K562 (cell line): ENCODE measurements around the gene FTO. TPM values are rescaled to one million over a fixed set of nuclear protein-coding genes. Genes with fewer than 3 reads are reported as not detected.

Experiments used
- ATAC-seq: fragments of 200-7000 bp; cut with Tn5 transposase; 3 replicates; pipeline ENCODE4 v1.9.1; 2020; ENCODE audit warnings: moderate library complexity
- BruUV-seq: library from RNA; stranded (reverse); fragments of 400-500 nt; replicated peaks from 2 replicates; lab custom pipeline; 2021; lab: Mats Ljungman, UMichigan
- CTCF ChIA-PET: fragments of 300-600 bp; formaldehyde crosslinking; extraction: SDS; loops from one replicate; lab custom pipeline; 2021; ENCODE audit warnings: low intra/inter-chr PET ratio; lab: Yijun Ruan, JAX
- POLR2A ChIA-PET: fragments of 300-600, 350-650 bp; sonication (Branson Sonifier 250); formaldehyde crosslinking; extraction: SDS; loops from one replicate; lab custom pipeline; 2021; ENCODE audit warnings: antibody characterized with exemption, inconsistent platforms; lab: Yijun Ruan, JAX
- DNase-seq, 4 experiments: peaks; one replicate each; pipeline versions ENCODE4 v3.0.0 to v3.0.0-alpha.2; 2011 to 2018; ENCODE audit warnings: low spot score in 3 of 4, mixed read lengths in 3 of 4; ENCODE audit errors: extremely low read depth in 1 of 4
- FAIRE-seq: peaks from 2 replicates; lab custom pipeline; 2011; peaks lifted over from hg19 to GRCh38; lab: Jason Lieb, UNC
- H2AFZ ChIP-seq: 2 replicates; pipeline ENCODE4 v1.6.0; 2011; ENCODE audit warnings: low read depth, low read length, control low read depth, inconsistent platforms
- H3K27ac ChIP-seq: fragments of 200-600 bp; 3 replicates; pipeline ENCODE4 v1.8.0; 2011; ENCODE audit warnings: low read depth, mild to moderate bottlenecking, control low read depth, inconsistent platforms, low read length, moderate library complexity, mixed read lengths; ENCODE audit errors: extremely low read depth
- H3K27me3 ChIP-seq, 2 experiments: fragments of 300-600 bp in 1 of 2; 2 replicates in 1 of 2; 3 replicates in 1 of 2; pipeline versions ENCODE4 v1.6.0 to v1.8.0; 2011; ENCODE audit warnings: inconsistent platforms in 2 of 2, low read length in 2 of 2, mild to moderate bottlenecking in 1 of 2, mixed read lengths in 1 of 2, moderate library complexity in 1 of 2; ENCODE audit not compliant: control insufficient read depth in 2 of 2, insufficient read depth in 2 of 2
- H3K36me3 ChIP-seq: fragments of 300-600 bp; 3 replicates; pipeline ENCODE4 v1.8.0; 2011; ENCODE audit warnings: mild to moderate bottlenecking, low read length, inconsistent platforms; ENCODE audit not compliant: control insufficient read depth, insufficient read depth
- H3K4me1 ChIP-seq, 2 experiments: fragments of 200-600 bp in 1 of 2; replicated peaks in 1 of 2; 2 replicates in 1 of 2; 3 replicates in 1 of 2; pipeline versions ENCODE4 v1.5.1 to v1.8.0; 2011; ENCODE audit warnings: inconsistent platforms in 2 of 2, low read length in 2 of 2, mild to moderate bottlenecking in 1 of 2, mixed read lengths in 1 of 2, moderate library complexity in 1 of 2; ENCODE audit not compliant: control insufficient read depth in 2 of 2, insufficient read depth in 2 of 2
- H3K4me2 ChIP-seq: 2 replicates; pipeline ENCODE4 v1.6.1; 2011; ENCODE audit warnings: low read length, control low read depth, inconsistent platforms, mixed read lengths; ENCODE audit not compliant: insufficient read depth
- H3K4me3 ChIP-seq: fragments of 200-600 bp; sonication (generic), shearing (Covaris generic); 2 replicates; pipeline ENCODE4 v1.5.1; 2016; ENCODE audit warnings: control low read depth, inconsistent platforms
- H3K79me2 ChIP-seq: fragments of 200-600 bp; 3 replicates; pipeline ENCODE4 v1.8.0; 2011; ENCODE audit warnings: low read length, inconsistent platforms; ENCODE audit not compliant: control insufficient read depth, insufficient read depth
- H3K9ac ChIP-seq, 2 experiments: 2 replicates each; pipeline versions ENCODE4 v1.6.0 to v1.6.1; 2011; ENCODE audit warnings: low read depth in 2 of 2, low read length in 2 of 2, control low read depth in 1 of 2, inconsistent platforms in 1 of 2, mild to moderate bottlenecking in 1 of 2, mixed read lengths in 1 of 2; ENCODE audit not compliant: insufficient read depth in 1 of 2
- H3K9me1 ChIP-seq: one replicate; pipeline ENCODE4 v1.6.0; 2011; ENCODE audit warnings: inconsistent platforms, mild to moderate bottlenecking, low read length, moderate library complexity; ENCODE audit not compliant: control insufficient read depth, insufficient read depth
- H3K9me3 ChIP-seq: replicated peaks from 2 replicates; pipeline ENCODE4 v1.5.1; 2011; ENCODE audit warnings: low read depth, low read length, inconsistent platforms; ENCODE audit not compliant: control insufficient read depth, insufficient read depth
- H4K20me1 ChIP-seq: replicated peaks from 2 replicates; pipeline ENCODE4 v1.6.1; 2011; ENCODE audit warnings: low read length, inconsistent platforms, mixed read lengths; ENCODE audit not compliant: control insufficient read depth, insufficient read depth
- ARNT ChIP-seq, 2 experiments: fragments of 450-650 bp; IDR thresholded peaks; 2 replicates each; pipeline ENCODE4 v1.6.1; 2016; ENCODE audit warnings: mild to moderate bottlenecking in 1 of 2
- BRF1 ChIP-seq: IDR thresholded peaks from 3 replicates; pipeline ENCODE4 v1.6.1; 2011; ENCODE audit warnings: borderline replicate concordance, mild to moderate bottlenecking; ENCODE audit not compliant: insufficient read length; ENCODE audit errors: extremely low read depth
- CTBP1 ChIP-seq: fragments of 450-650 bp; IDR thresholded peaks from 2 replicates; pipeline ENCODE4 v1.6.1; 2016; ENCODE audit warnings: borderline replicate concordance
- DLX4 ChIP-seq: fragments of 250-450 bp; sonication (Bioruptor Pico); IDR thresholded peaks from 2 replicates; pipeline ENCODE4 v1.6.1; 2021; ENCODE audit warnings: mild to moderate bottlenecking
- HMG20B ChIP-seq: fragments of 250-450 bp; sonication (Bioruptor Pico); IDR thresholded peaks from 2 replicates; pipeline ENCODE4 v1.5.0; 2021; ENCODE audit warnings: mild to moderate bottlenecking
- MEF2A ChIP-seq: IDR thresholded peaks from 2 replicates; pipeline ENCODE4 v1.6.1; 2011; ENCODE audit warnings: low read depth, mild to moderate bottlenecking, low read length, moderate library complexity; ENCODE audit not compliant: control insufficient read depth
- PPARD ChIP-seq: fragments of 250-450 bp; sonication (Bioruptor Pico); IDR thresholded peaks from 2 replicates; pipeline ENCODE4 v1.8.0; 2022; ENCODE audit warnings: inconsistent platforms, mild to moderate bottlenecking, moderate library complexity
- RAD21 ChIP-seq, 2 experiments: fragments of 250-450 bp in 1 of 2; fragments of 450-650 bp in 1 of 2; sonication (Bioruptor Pico) in 1 of 2; formaldehyde crosslinking in 1 of 2; IDR thresholded peaks in 1 of 2; conservative IDR thresholded peaks in 1 of 2; 2 replicates each; pipeline versions ENCODE4 v1.4.0 to v1.8.0; 2020 to 2022; ENCODE audit warnings: mild to moderate bottlenecking in 2 of 2, moderate library complexity in 1 of 2
- SAFB ChIP-seq: fragments of 200-400 bp; formaldehyde crosslinking; IDR thresholded peaks from 2 replicates; pipeline ENCODE4 v1.6.1; 2017; ENCODE audit warnings: low read depth, low read length, borderline replicate concordance
- SMARCA5 ChIP-seq: fragments of 450-650 bp; IDR thresholded peaks from 2 replicates; pipeline ENCODE4 v1.6.1; 2016
- SREBF1 ChIP-seq: fragments of 150-350 bp; IDR thresholded peaks from 2 replicates; pipeline ENCODE4 v1.6.1; 2014; ENCODE audit warnings: antibody characterized with exemption, low read depth, low read length, borderline replicate concordance
- ZBTB7A ChIP-seq: IDR thresholded peaks from 2 replicates; pipeline ENCODE4 v1.6.1; 2011; ENCODE audit warnings: low read depth, mild to moderate bottlenecking, low read length, moderate library complexity, borderline replicate concordance; ENCODE audit not compliant: control insufficient read depth
- ZFX ChIP-seq: sonication (generic); formaldehyde crosslinking; IDR thresholded peaks from 2 replicates; pipeline ENCODE4 v1.8.0; 2022; ENCODE audit warnings: mild to moderate bottlenecking, missing genetic modification reagents, moderate library complexity
- ZNF23 ChIP-seq: fragments of 250-450 bp; sonication (Bioruptor Pico); IDR thresholded peaks from 2 replicates; pipeline ENCODE4 v1.4.0; 2020; ENCODE audit warnings: mild to moderate bottlenecking
- WGBS: fragments of 100-300 bp; shearing (Covaris generic); methylation state at CpG from one replicate; pipeline ENCODE4 v1.1.6; 2016; ENCODE audit warnings: low coverage, mixed read lengths; ENCODE audit not compliant: insufficient coverage; ENCODE audit errors: missing lambda C conversion rate; 5-methylcytosine and 5-hydroxymethylcytosine counted together
- in situ Hi-C: fragments of 300-500 bp; cut with MboI; formaldehyde crosslinking; loops from 4 replicates; pipeline ENCODE4 v1.15.0; 2018; ENCODE audit warnings: inconsistent platforms, mixed read lengths
- intact Hi-C: fragments of 100-400 bp; cut with micrococcal nuclease; formaldehyde crosslinking; loops from 2 replicates; pipeline ENCODE4 v1.14.2; 2022
- polyA plus RNA-seq, 8 experiments: library from polyadenylated mRNA; depleted of rRNA in 4 of 8; stranded (reverse) in 5 of 8; unstranded in 3 of 8; fragments of >200 nt; fragmentation: Nextera tagmentation in 2 of 8; fragmentation: Illumina TruSeq in 1 of 8; extraction: Ambion mirVana in 2 of 8; extraction: Trizol in 1 of 8; gene quantifications; 2 replicates each; pipeline versions ENCODE4 v1.2.1 to v1.2.3, GENCODE V29; 2011 to 2014; ENCODE audit warnings: inconsistent platforms in 1 of 8, missing spikeins in 1 of 8
- total RNA-seq, 7 experiments: library from RNA; depleted of rRNA in 6 of 7; stranded (reverse); fragments of >200 nt in 6 of 7; fragmentation: Illumina TruSeq in 2 of 7; extraction: Trizol in 2 of 7; gene quantifications; 2 replicates each; pipeline versions ENCODE4 v1.2.1 to v1.2.3, GENCODE V29; 2011 to 2021; ENCODE audit warnings: low replicate concordance in 1 of 7
- TF ChIP-seq, protein P1 (sequence below): sonication (generic); formaldehyde crosslinking; IDR thresholded peaks from 2 replicates; pipeline ENCODE4 v1.8.1; 2023; ENCODE audit warnings: mild to moderate bottlenecking, missing genetic modification reagents
- TF ChIP-seq, protein P2 (sequence below): fragments of 450-650 bp; IDR thresholded peaks from 2 replicates; pipeline ENCODE4 v1.6.1; 2016; ENCODE audit warnings: antibody characterized with exemption

FTO gene
- total and polyA plus RNA-seq, 9 of the 15 experiments (the other 6 are each of a cell fraction or from before 2014, with no cell fraction given) = 11.3 to 27.7 (median 25.5) TPM

DNA sequence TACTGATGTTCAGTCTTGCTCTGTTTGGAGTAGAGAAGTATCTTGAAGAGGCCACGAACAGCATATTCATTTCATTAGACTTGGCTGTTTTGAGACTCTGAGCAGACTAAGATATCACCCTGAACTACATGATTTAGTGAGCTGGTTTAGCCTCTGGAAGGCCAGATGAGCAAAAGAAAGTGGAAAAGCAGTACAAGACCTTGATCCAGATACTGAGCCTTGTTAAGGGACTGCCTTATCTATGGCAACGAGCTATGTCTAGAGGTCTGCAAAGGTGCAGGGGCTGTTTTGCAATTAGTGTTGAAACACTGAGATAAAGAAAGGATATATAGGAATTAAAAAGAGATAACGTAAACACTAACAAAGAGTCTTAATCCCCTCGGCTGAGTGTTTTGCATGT is 351.2 kb downstream of the FTO start (continued):
- TF ChIP-seq, protein P1, sequence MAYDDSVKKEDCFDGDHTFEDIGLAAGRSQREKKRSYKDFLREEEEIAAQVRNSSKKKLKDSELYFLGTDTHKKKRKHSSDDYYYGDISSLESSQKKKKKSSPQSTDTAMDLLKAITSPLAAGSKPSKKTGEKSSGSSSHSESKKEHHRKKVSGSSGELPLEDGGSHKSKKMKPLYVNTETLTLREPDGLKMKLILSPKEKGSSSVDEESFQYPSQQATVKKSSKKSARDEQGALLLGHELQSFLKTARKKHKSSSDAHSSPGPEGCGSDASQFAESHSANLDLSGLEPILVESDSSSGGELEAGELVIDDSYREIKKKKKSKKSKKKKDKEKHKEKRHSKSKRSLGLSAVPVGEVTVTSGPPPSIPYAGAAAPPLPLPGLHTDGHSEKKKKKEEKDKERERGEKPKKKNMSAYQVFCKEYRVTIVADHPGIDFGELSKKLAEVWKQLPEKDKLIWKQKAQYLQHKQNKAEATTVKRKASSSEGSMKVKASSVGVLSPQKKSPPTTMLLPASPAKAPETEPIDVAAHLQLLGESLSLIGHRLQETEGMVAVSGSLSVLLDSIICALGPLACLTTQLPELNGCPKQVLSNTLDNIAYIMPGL (CRISPR knock-in tag) = no peak

- no peak overlapping the region for H3K27ac ChIP-seq
- H3K79me2 ChIP-seq = no peaks in the 10 kb centered on the region
- H3K9ac ChIP-seq = no peak overlapping the region
- DNase-seq (no peak), ATAC-seq (no peak), FAIRE-seq (no peak)
- no peaks in the 10 kb centered on the region for H3K27me3 ChIP-seq
- H3K36me3 ChIP-seq = no peaks in the 10 kb centered on the region
- in situ Hi-C loops (no loop called here), intact Hi-C loops (no loop called here)
- TF ChIP-seq CTBP1 (no peak), ZBTB7A (no peak), RAD21 (CRISPR knock-in tag; conservative IDR thresholded peaks at IDR 0.05 in 1 of 2, IDR thresholded peaks at IDR 0.05 in 1 of 2) (no peak), HMG20B (CRISPR knock-in tag) (no peak), SREBF1 (no peak), SMARCA5 (no peak), MEF2A (no peak), ARNT (IDR thresholded peaks at IDR 0.05) (no peak), ZFX (CRISPR knock-in tag) (no peak), DLX4 (no peak), BRF1 (no peak), ZNF23 (CRISPR knock-in tag) (no peak), SAFB (no peak), PPARD (CRISPR knock-in tag) (no peak)
- TF ChIP-seq, protein P2, sequence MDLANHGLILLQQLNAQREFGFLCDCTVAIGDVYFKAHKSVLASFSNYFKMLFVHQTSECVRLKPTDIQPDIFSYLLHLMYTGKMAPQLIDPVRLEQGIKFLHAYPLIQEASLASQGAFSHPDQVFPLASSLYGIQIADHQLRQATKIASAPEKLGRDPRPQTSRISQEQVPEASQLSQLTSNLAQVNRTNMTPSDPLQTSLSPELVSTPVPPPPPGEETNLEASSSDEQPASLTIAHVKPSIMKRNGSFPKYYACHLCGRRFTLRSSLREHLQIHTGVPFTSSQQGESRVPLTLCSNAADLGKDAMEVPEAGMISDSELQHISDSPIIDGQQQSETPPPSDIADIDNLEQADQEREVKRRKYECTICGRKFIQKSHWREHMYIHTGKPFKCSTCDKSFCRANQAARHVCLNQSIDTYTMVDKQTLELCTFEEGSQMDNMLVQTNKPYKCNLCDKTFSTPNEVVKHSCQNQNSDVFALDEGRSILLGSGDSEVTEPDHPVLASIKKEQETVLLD = no peak
- BruUV-seq = no TSS peak
- no peaks in the 10 kb centered on the region for H4K20me1 ChIP-seq
- no peak overlapping the region for H2AFZ ChIP-seq
- 51% methylated on average over 3 of the region's 3 CpGs for WGBS
- no peaks in the 10 kb centered on the region for H3K9me3 ChIP-seq
- H3K9me1 ChIP-seq = no peaks in the 10 kb centered on the region
- no peak overlapping the region for H3K4me3 ChIP-seq
- no peaks in the 10 kb centered on the region for H3K4me1 ChIP-seq
- no peak overlapping the region for H3K4me2 ChIP-seq
- CTCF ChIA-PET = no interaction called here
- POLR2A ChIA-PET = no interaction called here
These were observed 351.9 kb downstream of the FTO start for GRCh38 chr16:54055864-54056263.
